Heart right ventricle (tissue), 16 donors: ENCODE results near the gene LRIG1. TPM values are rescaled to one million over a fixed set of nuclear protein-coding genes. Genes with fewer than 3 reads are reported as not detected.

Experiments used
- ATAC-seq, 8 donors: fragments of 200-7000 bp; cut with Tn5 transposase; one replicate each; pipeline ENCODE4 v1.9.1; 2020; ENCODE audit warnings: mild to moderate bottlenecking in 8 of 8, moderate library complexity in 8 of 8, moderate number of reproducible peaks in 1 of 8
- DNase-seq, 2 donors: peaks; one replicate each; pipeline ENCODE4 v3.0.0-alpha.2; 2020
- H3K27ac ChIP-seq, 10 donors: fragments of 200-600 bp; sonication (generic) in 2 of 10; one replicate each; pipeline versions ENCODE4 v1.5.0 to v1.8.0; 2020 to 2022; ENCODE audit warnings: mild to moderate bottlenecking in 3 of 10
- H3K27me3 ChIP-seq, 7 donors: fragments of 200-600 bp; one replicate each; pipeline ENCODE4 v1.8.0; 2021 to 2022; ENCODE audit warnings: mild to moderate bottlenecking in 2 of 7
- H3K36me3 ChIP-seq, 9 donors: fragments of 200-600 bp; sonication (generic) in 1 of 9; one replicate each; pipeline versions ENCODE4 v1.5.0 to v1.8.0; 2020 to 2022; ENCODE audit warnings: mild to moderate bottlenecking in 2 of 9
- H3K4me1 ChIP-seq, 9 donors: fragments of 200-600 bp; sonication (generic) in 1 of 9; one replicate each; pipeline versions ENCODE4 v1.5.0 to v1.8.0; 2020 to 2022; ENCODE audit warnings: mild to moderate bottlenecking in 4 of 9
- H3K4me3 ChIP-seq, 10 donors: fragments of 200-600 bp; sonication (generic) in 2 of 10; one replicate each; pipeline versions ENCODE4 v1.5.0 to v1.8.0; 2020 to 2022; ENCODE audit warnings: mild to moderate bottlenecking in 7 of 10, moderate library complexity in 2 of 10
- H3K9me3 ChIP-seq, 11 donors: fragments of 200-600 bp in 10 of 11; sonication (generic) in 2 of 11; one replicate each; pipeline versions ENCODE4 v1.5.0 to v1.8.0; 2013 to 2022; ENCODE audit warnings: mild to moderate bottlenecking in 2 of 11, control low read depth in 1 of 11, moderate library complexity in 1 of 11
- WGBS, 2 donors: extraction: QIAGEN DNeasy Blood & Tissue Kit; methylation state at CpG; one replicate each; pipeline ENCODE4 v1.1.7; 2013; ENCODE audit warnings: inconsistent platforms in 1 of 2; 5-methylcytosine and 5-hydroxymethylcytosine counted together
- intact Hi-C, 10 donors: fragments of 100-400 bp; cut with DNase I; formaldehyde crosslinking; loops; one replicate each; pipeline versions ENCODE4 v1.11.1 to v1.14.2; 2022
- polyA plus RNA-seq, 2 donors: library from polyadenylated mRNA; stranded (reverse); fragments of 200-250 nt; gene quantifications; one replicate each; pipeline ENCODE4 v1.2.3, GENCODE V29; 2013
- total RNA-seq, 10 donors: library from RNA; stranded (reverse); fragmentation: NEBNext Ultra II Directional in 3 of 10; extraction: Animal tissue kit (Norgen Biotek cat#: 25700) in 3 of 10; gene quantifications; one replicate each; pipeline versions ENCODE4 v1.2.1 to v1.2.4, GENCODE V29; 2021 to 2023
- TF ChIP-seq, protein P1 (sequence below), 9 donors: fragments of 200-600 bp; sonication (generic) in 2 of 9; IDR thresholded peaks; one replicate each; pipeline versions ENCODE4 v1.5.0 to v1.8.0; 2021 to 2022; ENCODE audit warnings: antibody characterized with exemption in 9 of 9, mild to moderate bottlenecking in 5 of 9, moderate library complexity in 1 of 9
- donor health status: Arrhythmogenic right ventricular cardiomyopathy.
- donor health status: ischemic (EF 13 %, LVEDD 7.1; RV severe dilation, severe dysfunction).
- donor health status: healthy with polysubstance abuse.
- donor health status: DM: no; HTN: yes; CAD: no.
- donor health status: DM: no; HTN: no; CAD: no.
- donor health status: ischemic (EF 25% LVEDD 6.9; RV normal size, moderate dysfunction).
- donor health status: ischemic (EF 25% LVEDD 5.7; RV mildly dilated, moderate dysfunction).
- donor health status: healthy.
- donor health status: DM: yes; HTN: yes; CAD: no.
- donor health status: Ischemic cardiomyopathy.
- donor health status: ischemic (EF 35%, LVEDD 5.7; RV mildly dilated, moderate dysfunction).
- donor health status: nonischemic (EF 11% LVEDD 7.7; RV severe dilation, severe dysfunction).
- donor health status: DM: yes; HTN: yes; CAD: no.
- donor health status: PGD.
- donor health status: ischemic (EF 29% LVEDD 5.4; RV normal size, mild dysfunction).
- donor health status: nonischemic (EF 23%, LVEDD 6.1; RV moderate dilation, normal function).

Gene LRIG1
- total and polyA plus RNA-seq, 12 donors: 23.8 to 109 (median 94.2) TPM

DNA sequence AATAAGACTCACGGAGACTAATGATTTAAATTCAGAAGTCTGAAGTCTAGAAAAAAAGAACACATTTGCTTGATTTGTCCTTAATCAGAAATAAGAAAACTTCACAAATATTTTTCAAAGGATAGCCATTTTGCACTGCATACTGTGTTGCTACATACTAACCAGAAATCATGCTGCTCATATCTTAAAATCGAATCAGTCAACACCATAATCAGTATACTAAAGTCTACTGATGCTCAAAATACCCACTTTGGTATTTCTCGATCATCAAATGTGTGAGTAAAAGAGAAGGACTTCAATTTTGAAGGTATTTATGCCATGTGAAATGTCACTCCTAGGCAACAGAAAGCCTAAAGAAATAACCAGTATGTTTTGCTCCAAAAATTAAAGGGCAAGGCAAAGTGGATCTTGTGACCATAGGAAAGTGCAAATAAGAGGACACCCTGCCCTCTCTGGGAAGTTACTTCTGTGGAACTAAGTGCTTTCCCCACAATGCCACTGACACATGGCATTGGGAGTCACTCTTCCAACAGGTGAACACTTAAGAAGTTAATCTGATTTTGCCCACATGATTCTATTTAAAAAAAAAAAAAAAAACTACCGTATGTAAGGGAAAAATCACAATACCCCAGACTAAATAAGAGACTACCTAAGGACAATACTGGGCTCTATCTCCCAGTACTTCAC is 2.7 kb downstream of the LRIG1 start:
- TF ChIP-seq, protein P1, sequence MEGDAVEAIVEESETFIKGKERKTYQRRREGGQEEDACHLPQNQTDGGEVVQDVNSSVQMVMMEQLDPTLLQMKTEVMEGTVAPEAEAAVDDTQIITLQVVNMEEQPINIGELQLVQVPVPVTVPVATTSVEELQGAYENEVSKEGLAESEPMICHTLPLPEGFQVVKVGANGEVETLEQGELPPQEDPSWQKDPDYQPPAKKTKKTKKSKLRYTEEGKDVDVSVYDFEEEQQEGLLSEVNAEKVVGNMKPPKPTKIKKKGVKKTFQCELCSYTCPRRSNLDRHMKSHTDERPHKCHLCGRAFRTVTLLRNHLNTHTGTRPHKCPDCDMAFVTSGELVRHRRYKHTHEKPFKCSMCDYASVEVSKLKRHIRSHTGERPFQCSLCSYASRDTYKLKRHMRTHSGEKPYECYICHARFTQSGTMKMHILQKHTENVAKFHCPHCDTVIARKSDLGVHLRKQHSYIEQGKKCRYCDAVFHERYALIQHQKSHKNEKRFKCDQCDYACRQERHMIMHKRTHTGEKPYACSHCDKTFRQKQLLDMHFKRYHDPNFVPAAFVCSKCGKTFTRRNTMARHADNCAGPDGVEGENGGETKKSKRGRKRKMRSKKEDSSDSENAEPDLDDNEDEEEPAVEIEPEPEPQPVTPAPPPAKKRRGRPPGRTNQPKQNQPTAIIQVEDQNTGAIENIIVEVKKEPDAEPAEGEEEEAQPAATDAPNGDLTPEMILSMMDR (IDR thresholded peaks at IDR 0.05): no peak
- peaks cover 0 to 4% (median 0%) of the 10 kb centered on the region in 7 donors for H3K27me3 ChIP-seq
- H3K4me1 ChIP-seq: peaks cover 7 to 71% (median 59%) of the 10 kb centered on the region in 9 donors
- H3K36me3 ChIP-seq: no peaks in the 10 kb centered on the region
- no peak for DNase-seq
- ATAC-seq: no peak
- H3K4me3 ChIP-seq: peak overlapping the region in 8 of 10 donors; percentile 86 to 94 (median 91)
- H3K27ac ChIP-seq: peak overlapping the region; percentile 11 to 96 (median 92)
- WGBS, 2 donors: 44 to 64% methylated on average over 4 of the region's 4 CpGs
- no peaks in the 10 kb centered on the region for H3K9me3 ChIP-seq
- intact Hi-C loops: loop anchor here in 9 of 10 donors (2.0 to 10.0 kb wide), 10 partner anchors 43 to 223 kb away; no protein-coding TSS in a partner anchor

DNA sequence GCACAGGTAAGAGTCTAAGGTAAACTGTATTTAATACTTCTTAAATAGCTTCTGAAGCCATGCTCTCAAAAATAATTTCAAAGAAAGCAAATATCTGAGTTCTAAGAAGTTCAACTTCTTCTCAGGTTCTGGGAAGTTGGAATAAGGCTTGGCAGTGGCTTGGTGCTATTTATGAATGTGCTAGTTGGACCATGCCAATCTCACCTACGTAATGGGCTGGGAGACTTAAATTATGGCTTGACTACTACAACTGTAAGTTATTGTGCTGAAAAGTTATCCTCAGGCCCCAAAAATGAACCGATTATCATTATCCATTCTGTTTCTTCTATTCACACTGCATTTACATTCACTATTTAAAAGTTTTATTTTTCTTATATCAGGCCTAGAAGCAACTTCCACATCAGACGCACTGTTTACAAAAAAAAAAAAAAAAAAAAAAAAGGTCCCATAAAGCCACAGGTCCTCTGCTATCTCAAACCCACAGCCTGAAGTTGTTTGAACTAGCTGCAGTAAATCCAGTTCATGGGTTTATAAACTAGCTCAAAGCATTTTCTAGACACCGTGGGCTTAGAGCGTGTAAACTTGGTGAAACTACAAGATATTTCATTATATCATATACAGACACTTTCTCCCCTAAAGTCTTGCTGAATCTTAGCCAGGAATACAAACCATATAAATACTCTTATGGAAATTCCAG is 3.4 kb downstream of the LRIG1 start:
- no peaks in the 10 kb centered on the region for H3K9me3 ChIP-seq
- peak overlapping the region in 9 of 10 donors; percentile 1 to 96 (median 94) for H3K27ac ChIP-seq
- intact Hi-C loops: loop anchor here in 7 of 10 donors (5.0 to 10.0 kb wide), 7 partner anchors 45 to 223 kb away; no protein-coding TSS in a partner anchor
- TF ChIP-seq, protein P1 (IDR thresholded peaks at IDR 0.05): no peak
- H3K36me3 ChIP-seq: no peaks in the 10 kb centered on the region
- WGBS, 2 donors: 71 to 72% methylated on average over 5 of the region's 5 CpGs
- DNase-seq (no peak), ATAC-seq (no peak)
- H3K4me3 ChIP-seq: peak overlapping the region in 4 of 10 donors; percentile 88 to 94 (median 90)
- peaks cover 0 to 4% (median 0%) of the 10 kb centered on the region in 7 donors for H3K27me3 ChIP-seq
- H3K4me1 ChIP-seq: peaks cover 12 to 78% (median 66%) of the 10 kb centered on the region in 9 donors

DNA sequence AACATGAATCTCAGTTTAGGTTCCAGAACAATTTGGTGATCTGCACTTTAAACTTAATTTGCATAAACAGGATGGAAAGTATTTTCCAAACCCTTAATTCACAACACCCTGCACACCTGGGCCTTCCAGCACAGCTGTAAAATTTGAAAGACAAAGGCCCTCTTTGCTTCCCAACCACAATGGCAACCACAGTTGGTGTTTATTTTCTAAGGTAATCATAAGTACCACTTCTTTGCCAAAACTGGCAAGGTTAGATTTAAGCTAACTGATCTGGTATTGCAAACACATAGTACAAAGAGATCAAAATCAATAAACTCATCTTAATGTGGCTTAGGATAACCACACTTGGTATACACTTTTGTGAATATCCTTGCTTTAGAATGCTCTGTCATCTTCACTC is 4.1 kb downstream of the LRIG1 start:
- Histone ChIP-seq H3K27ac (peak overlapping the region in 9 of 10 donors; percentile 1 to 96 (median 89)), H3K4me3 (no peak overlapping the region), H3K36me3 (no peaks in the 10 kb centered on the region), H3K9me3 (no peaks in the 10 kb centered on the region), H3K4me1 (peaks cover 18 to 84% (median 73%) of the 10 kb centered on the region in 9 donors), H3K27me3 (peaks cover 0 to 3% (median 0%) of the 10 kb centered on the region in 7 donors)
- intact Hi-C loops: loop anchor here in 7 of 10 donors (5.0 to 10.0 kb wide), 7 partner anchors 44 to 222 kb away; no protein-coding TSS in a partner anchor
- ATAC-seq (no peak), DNase-seq (no peak)
- TF ChIP-seq, protein P1 (IDR thresholded peaks at IDR 0.05): no peak

DNA sequence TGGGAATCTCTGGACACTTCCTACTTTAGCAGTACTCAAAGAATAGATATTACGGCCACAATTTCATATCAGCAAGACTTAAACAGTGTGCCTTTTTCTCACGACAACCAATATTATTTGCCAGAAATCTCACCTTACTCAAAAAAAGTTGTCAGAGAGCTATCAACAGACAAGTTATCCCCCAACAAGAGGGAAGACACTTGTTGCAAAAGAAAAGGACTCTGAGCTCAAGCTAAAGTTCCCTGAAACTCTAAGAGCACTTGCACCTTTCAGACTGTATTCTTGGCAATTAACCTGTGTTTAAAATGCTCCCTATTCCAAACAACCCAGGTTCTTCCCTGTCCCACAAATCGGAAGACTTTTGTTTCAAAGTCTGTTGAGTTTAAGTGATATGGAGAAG is 4.5 kb downstream of the LRIG1 start:
- no peak overlapping the region for H3K4me3 ChIP-seq
- H3K27ac ChIP-seq: peak overlapping the region in 8 of 10 donors; percentile 32 to 96 (median 78)
- H3K36me3 ChIP-seq: no peaks in the 10 kb centered on the region
- no peak for DNase-seq
- no peak for ATAC-seq
- intact Hi-C loops: loop anchor here in 7 of 10 donors (5.0 to 10.0 kb wide), 7 partner anchors 44 to 222 kb away; no protein-coding TSS in a partner anchor
- H3K9me3 ChIP-seq: no peaks in the 10 kb centered on the region
- TF ChIP-seq, protein P1 (IDR thresholded peaks at IDR 0.05): no peak
- 51 to 70% methylated on average over 3 of the region's 3 CpGs for WGBS, 2 donors
- H3K4me1 ChIP-seq: peaks cover 18 to 84% (median 77%) of the 10 kb centered on the region in 9 donors
- H3K27me3 ChIP-seq: no peaks in the 10 kb centered on the region
